Retinal pigment epithelial cell (primary cell): ENCODE data around the gene MGMT.

ENCODE experiments used
- DNase-seq: peaks from one replicate; pipeline ENCODE4 v3.0.0-alpha.2; 2010; ENCODE audit warnings: low read depth
- H3K4me3 ChIP-seq: 2 replicates; pipeline ENCODE4 v1.5.1; 2011; ENCODE audit warnings: mild to moderate bottlenecking, low read length, control low read depth, moderate library complexity
- CTCF ChIP-seq: conservative IDR thresholded peaks from 2 replicates; pipeline ENCODE4 v1.5.1; 2011; ENCODE audit warnings: low read depth, low read length, control low read depth, inconsistent platforms

The MGMT gene

GRCh38 chr10:129509835-129510234 is 42.8 kb downstream of the MGMT start:
- H3K4me3 ChIP-seq = no peak overlapping the region
- DNase-seq = no peak
- no peak for TF ChIP-seq CTCF

GRCh38 chr10:129511086-129511485 is 44.0 kb downstream of the MGMT start:
- no peak for TF ChIP-seq CTCF
- H3K4me3 ChIP-seq = no peak overlapping the region
- no peak for DNase-seq

DNA sequence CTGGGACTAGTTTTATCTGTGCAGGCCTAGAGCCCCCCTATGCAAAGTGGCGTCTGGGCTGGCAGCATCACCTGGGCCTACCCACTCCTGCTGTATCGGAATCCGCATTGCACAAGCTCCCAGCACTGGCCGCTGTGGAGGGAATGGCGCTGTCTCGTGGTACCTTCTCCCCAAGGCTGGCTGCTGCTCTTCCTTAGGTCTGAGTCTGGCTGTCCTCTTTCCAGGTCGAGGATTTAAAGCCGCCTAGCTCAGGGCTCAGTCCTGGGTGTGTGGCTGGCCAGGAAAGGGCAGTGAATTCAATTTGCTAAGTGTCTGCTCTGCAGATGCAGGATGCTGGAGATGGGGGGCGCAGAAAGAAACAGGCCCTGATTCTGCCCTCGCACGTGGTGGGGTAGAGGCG is 44.7 kb downstream of the MGMT start:
- TF ChIP-seq CTCF = no peak
- H3K4me3 ChIP-seq = no peak overlapping the region
- no peak for DNase-seq

DNA sequence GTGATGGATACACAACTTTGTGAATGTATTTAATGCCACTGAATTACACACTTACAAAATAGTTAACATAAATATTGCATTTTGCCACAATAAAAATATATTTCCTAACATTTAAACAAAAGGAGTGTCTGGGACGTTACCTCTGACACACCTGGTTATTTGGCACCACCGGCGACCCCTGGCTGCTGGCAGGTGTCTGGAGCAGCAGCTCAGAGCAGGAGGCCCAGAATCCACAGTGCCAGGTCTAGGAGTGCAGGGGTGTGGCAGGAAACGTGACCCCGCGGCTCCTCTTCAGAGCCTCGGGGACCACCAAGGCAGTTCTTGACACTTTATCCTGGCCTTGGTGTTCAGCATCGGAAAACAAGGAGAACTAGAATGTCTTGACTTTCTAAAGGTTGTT is 46.3 kb downstream of the MGMT start:
- DNase-seq = no peak
- no peak for TF ChIP-seq CTCF
- H3K4me3 ChIP-seq = no peak overlapping the region

- no peak overlapping the region for H3K4me3 ChIP-seq
- no peak for DNase-seq
- no peak for TF ChIP-seq CTCF
Observed at GRCh38 chr10:129514568-129515451, 47.8 kb downstream of the MGMT start.

DNA sequence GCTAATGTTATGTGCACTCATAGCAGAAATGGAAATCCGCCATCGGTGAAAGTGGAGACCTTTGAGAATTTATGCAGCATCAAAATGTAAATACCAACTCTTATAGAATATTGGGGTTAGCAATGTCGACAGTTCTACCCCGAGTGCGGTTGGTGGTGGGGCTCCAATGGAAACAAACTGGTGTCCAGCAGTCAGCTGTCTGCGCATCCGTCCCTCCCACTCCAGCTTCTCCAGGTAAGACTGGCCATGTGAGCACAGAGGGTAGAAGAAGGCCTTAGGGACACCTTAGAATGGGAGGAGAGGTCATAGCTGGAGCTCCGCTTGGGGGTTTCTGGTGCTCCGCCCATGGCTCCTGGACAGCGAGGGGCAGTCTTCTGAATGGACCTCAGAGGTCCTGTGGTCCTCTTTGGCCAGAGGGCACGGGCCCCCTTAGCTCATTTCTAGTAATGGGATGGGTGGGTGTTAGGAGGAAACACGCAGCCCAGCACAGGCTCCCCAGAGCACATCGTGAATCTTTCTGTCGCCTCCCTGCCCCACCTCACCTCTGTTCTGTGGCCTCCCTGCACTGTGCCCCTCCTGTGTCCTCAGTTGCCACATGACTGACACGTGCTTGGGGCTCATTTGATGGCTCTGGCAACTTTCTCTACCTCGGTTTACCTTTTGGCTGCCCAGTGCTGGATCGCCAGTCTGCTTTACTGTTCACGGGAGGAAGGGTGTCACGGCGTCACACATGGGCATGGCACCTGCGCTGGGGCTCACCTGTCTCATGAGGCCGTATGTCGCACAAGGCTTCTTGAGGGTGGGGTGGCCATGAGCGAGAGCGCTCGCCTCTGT is 50.0 kb downstream of the MGMT start:
- no peak overlapping the region for H3K4me3 ChIP-seq
- DNase-seq = no peak
- TF ChIP-seq CTCF = no peak
